GM11168 (cell line): ENCODE measurements around the gene CENPS.
"Not testable (repeated sequence)": the region's sequence is repeated elsewhere in the genome, so short reads cannot be mapped to it uniquely, and the experiment has no call there.

Experiments used
- in situ Hi-C: fragments of 300-500 bp; cut with MboI; formaldehyde crosslinking; loops from one replicate; pipeline ENCODE4 v1.12.0; 2022; ENCODE audit warnings: low sequenced_read_pairs; ENCODE audit not compliant: unreplicated experiment

The CENPS gene

DNA sequence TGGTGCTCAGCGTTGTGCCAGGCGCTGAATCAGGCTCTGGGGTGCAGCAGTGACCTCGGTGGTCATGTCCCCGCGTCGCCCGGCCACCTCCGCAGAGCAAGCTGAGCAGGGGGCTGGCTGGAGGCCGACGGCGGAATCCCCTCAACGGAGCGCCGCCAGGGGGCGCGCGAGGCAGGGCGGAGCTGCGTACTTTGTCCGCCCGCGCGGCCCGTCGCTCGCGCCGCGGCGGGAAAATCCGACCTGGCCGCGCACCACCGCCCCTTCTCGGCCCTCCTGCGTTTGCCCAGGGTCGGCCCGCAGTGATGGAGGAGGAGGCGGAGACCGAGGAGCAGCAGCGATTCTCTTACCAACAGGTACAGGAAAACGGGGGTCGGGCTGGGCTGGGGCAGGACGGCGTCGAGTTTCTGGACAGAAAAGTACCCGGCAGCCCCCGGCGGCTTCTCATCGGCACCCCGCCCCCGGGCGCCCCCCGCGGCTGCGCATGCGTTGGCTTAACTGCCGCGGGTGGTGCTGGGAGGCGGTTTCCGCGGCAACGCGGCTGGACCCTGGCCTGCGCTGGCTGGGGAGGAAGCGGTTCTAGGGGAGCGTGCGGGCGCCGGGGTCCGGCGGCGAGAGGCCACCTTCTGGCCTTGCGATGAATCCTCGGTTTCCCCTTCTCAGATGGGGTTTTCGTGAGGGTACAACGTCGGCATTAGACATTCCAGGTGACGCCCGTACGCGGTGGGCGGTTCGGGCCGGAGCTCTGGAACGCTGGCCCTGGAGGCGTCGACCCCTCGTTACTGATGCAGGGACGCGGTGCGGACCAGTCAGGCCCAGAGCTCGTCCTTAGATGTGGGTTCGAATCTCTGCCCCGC lies at the start of gene CENPS:
CENPS (plus strand) TSS at position 218 of the 854 bp plus-strand sequence; CDS start at position 303, 85 bp downstream.
- in situ Hi-C loops: loop anchor here (5.0 kb wide), 1 partner anchor 62 kb away; no protein-coding TSS in a partner anchor

DNA sequence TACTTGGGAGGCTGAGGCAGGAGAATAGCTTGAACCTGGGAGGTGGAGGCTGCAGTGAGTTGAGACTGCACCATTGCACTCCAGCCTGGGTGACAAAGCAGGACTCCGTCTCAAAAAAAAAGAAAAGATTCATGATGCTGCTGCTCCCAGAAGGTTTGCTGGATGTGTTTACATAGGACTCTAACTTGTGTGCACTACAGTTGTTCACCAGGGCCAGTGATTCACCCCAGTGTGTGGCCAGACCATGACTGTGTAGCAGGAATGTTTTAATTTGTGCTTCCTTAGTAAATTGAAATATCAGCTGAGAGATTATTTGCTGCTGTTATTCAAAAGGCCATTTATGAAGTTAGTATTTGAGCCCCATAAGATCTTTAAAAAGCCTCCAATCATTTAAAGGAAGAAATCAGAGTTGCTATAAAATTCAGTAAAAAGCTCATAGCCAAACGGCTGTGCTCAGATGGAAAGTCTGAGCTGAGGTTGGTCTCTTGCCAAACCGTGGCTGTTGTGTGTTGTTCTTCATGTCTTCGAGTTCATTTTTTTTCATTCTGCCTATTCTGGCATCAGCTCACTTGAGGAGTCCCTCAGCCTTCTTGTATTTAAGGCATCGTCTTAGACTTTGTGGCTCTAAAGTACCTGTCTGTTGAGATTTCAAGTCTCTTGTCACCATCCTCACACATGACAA lies 49.5 kb upstream of the CENPS start:
- in situ Hi-C loops: no loop called here

GRCh38 chr1:10383630-10384029 lies 46.6 kb upstream of the CENPS start:
- in situ Hi-C loops: no loop called here

DNA sequence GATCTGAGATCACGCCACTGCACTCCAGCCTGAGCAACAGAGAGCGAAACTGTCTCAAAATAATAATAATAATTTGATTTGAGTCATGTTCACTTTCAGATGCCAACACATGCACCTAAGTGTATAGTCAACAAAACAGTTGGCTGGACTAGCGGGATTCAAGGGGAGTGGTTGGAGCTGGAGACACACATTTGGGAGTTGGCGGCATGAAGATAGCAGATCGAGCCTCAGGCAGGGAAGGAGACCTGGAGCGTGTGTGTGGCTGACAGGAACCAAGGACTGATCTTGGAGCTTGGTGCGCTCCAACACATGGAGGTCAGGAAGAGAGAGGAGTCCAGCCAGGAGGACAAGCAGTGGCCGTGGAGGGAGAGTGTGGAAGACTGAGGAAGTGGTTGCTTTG lies 46.0 kb upstream of the CENPS start:
- in situ Hi-C loops: no loop called here

DNA sequence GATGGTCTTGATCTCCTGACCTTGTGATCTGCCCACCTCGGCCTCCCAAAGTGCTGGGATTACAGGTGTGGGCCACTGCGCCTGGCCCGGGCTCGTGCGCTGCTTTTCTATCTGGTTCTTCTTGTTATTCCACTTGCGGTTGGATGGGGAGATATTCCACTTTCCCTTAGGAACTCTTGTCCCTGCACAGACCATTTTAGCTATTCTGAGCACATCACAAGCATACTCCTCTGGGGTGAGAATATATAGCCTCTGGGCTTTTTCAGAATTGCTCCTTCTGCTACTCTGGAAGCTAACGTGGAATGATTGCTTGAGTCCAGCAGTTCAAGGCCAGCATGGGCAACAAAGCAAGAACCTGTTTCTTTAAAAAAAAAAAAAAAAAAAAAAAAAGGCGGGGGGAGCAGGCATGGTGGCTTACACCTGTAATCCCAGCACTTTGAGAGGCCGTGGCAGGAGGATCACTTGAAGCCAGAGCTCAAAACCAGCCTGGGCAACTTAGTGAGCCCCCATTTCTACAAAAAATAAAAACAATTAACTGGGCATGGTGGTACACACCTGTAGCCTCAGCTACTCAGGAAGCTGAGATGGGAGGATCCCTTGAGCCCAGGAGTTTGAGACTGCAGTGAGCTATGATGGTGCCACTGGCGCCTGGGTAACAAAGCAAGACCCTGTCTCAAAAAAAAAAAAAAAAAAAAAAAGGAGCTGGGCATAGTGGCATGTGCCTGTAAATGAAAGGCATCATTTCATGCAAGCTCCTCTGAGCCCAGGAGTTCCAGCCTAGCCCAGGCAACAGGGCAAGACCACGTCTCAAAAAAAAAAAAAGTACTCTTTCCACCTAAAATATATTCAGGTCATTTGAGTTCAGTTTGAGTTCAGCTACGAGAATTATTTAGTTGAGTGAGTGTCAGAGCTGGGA lies 43.2 kb upstream of the CENPS start:
- in situ Hi-C loops: no loop called here

DNA sequence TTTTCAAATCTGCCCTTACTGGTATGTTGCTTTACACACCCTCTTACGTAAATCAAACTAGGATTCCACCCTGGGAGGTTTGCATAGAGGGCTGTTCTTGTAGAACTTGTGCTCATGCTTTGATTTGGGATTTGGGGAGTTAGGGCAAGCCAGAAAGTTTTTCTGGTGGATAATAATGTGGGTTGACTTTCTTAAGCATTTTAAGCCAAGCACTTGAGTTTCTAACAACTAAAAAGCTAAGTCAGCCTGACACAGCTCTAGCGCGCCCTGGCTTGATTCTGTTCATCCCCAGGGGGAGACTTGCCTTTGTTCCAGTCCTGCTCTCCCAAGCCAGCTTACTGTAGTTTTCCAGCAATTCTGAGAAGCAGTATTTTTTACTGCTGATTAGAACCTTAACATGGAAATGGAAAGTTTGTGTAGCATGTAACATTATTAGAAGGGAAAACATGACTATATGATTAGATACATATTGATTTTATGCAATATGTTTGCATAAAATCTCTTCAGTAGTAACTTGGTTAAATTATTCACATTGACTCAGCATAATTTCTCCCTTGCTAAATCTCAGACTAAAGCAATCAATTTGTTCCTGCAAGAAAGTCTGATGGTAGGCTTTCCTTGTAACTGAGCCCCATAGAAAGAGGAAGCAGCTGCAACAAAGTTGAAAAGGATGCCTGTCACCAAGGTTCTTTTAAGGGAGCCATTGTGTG lies 42.4 kb upstream of the CENPS start:
- in situ Hi-C loops: no loop called here

DNA sequence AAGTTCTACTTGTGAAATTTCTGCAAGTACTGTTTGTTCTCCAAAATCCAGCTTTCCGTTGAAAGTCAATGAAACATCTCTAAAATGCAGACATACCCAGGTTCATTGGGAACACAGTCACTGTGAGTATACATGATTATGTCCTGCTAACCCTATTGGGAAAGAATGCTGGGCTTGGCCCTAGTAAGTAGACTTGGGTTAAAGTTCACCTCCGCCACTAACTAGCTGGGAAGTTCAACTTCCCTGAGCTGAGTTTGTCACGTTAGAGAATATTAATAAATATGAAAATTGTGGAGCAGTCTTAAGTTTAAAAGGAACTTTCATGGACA lies 41.9 kb upstream of the CENPS start:
- in situ Hi-C loops: no loop called here

DNA sequence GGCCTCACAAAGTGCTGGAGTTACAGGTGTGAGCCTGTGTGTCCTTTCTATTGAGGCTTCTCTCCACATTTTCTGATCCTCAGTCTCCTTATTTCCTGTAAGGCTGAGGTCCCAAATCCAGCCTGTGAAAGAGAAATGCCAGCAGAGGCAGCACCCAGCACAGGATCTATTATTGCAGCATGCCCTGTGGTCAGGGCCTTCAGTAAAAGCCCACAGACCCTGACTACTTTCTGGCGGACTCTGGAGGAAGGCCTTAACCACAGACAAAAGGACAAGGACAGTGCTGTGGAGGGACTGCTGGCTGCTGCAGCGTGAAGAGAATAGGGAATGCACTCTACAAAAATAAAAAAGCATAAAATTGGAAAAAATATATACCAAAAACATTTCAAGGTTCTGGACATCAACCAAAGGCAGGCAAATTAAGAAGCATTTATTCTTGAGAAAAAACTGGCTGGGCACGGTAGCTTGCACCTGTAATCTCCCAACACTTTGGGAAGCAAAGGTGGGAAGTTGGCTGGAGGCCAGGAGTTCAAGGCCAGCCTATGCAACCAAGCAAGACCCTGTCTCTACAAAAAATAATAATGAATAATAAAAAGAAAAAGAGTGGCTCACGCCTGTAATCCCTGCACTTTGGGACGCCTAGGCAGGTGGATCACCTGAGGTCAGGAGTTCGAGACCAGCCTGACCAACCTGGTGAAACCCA lies 40.8 kb upstream of the CENPS start:
- in situ Hi-C loops: no loop called here

DNA sequence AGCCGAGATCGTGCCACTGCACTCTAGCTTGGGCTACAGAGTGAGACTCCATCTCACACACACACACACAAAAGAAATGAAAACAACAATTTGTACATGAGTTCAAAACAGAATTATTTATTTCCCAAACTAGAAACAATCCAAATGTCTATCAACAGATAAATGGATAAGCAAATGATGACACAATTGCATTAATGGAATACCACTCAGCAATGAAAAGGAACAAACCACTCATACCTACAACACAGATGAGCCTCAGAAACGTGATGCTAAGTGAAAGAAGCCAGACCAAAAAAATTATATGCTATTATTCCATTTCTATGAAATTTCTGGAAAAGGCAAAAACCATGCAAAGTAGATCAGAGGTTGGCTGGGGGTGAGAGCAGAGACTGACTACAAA lies 33.4 kb upstream of the CENPS start:
- in situ Hi-C loops: no loop called here

GRCh38 chr1:10398278-10398733 lies 31.9 kb upstream of the CENPS start:
- in situ Hi-C loops: no loop called here

- in situ Hi-C loops: no loop called here
Measured at GRCh38 chr1:10398734-10399443, 31.3 kb upstream of the CENPS start, which contains the start of gene PGD. PGD (plus strand) TSS chr1:10399064; CDS start chr1:10399118, 54 bp downstream.

GRCh38 chr1:10399444-10399941 lies 30.7 kb upstream of the CENPS start:
- in situ Hi-C loops: no loop called here

DNA sequence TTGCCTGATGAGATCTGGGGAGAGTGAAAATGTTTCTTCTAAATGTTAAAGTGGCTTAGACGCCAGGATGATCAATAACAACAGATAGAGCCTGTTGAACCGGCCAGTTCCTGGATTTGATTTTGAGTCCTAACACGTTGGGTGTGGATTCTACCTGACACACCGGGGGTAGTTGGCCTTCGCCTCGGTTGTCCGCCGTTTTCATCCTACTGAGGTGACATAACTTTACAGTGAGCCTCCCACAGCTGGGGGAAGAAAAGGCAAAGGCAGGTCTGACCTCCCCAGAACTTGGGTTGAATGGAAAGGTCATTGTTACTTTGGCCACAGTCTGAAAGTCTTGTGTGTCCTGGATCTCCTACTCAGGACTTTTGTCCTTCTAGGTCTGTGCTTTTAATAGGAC lies 30.2 kb upstream of the CENPS start:
- in situ Hi-C loops: no loop called here

DNA sequence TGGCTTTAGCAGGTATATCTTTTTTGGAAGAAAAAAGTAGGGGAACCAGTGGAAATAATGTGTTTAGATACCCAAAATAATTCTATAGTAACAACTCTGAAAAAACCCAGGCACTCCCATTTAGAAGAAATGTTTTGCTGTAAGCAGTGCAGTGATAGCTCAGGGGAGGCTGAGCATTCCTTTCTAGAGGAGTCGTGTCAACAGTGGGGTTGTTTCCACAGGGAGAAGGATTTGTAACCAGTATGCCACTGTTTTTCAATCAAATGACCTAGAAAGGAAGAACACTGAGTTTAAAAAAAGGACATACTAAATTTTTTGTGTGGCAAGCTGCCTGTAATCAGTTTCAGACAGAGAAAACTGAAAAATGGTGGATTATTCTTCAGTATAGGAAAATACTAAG lies 29.0 kb upstream of the CENPS start:
- in situ Hi-C loops: no loop called here

- in situ Hi-C loops: no loop called here
Measured at GRCh38 chr1:10402729-10403274, 27.4 kb upstream of the CENPS start.

GRCh38 chr1:10407201-10407600 lies 23.0 kb upstream of the CENPS start:
- in situ Hi-C loops: no loop called here

GRCh38 chr1:10415211-10415930 lies 14.9 kb upstream of the CENPS start:
- in situ Hi-C loops: no loop called here

- in situ Hi-C loops: not testable (repeated sequence)
Measured at GRCh38 chr1:10415967-10416366, 14.3 kb upstream of the CENPS start.
